ENCODE measurements around the gene PRICKLE1. TPM values are rescaled to one million over a fixed set of nuclear protein-coding genes. Genes with fewer than 3 reads are reported as not detected.

The PRICKLE1 gene
- total RNA-seq (2014; rRNA removed; shearing (Covaris generic); ENCODE audit: low replicate concordance): 4.7 and 8.6 TPM in 2 replicates

- H3K4me3 ChIP-seq: peak within 1 kb of the TSS; percentile 73
- peaks cover 4% of the 10 kb centered on the region; the same call in 1 of the 2 replicates for H3K27me3 ChIP-seq
- no peaks in the 10 kb centered on the region for H3K9me3 ChIP-seq
- H3K36me3 ChIP-seq: no peaks in the 10 kb centered on the region
- DNase-seq: peak; percentile 61
Observed at GRCh38 chr12:42589465-42590329, at the start of gene PRICKLE1. TSS of gene PRICKLE1 (minus strand) at chr12:42589746. CDS start at chr12:42472516, 117,230 bp downstream.

- Histone ChIP-seq H3K36me3 (no peaks in the 10 kb centered on the region), H3K9me3 (no peaks in the 10 kb centered on the region), H3K4me3 (no peak overlapping the region), H3K27me3 (no peaks in the 10 kb centered on the region)
- DNase-seq: no peak
Observed at GRCh38 chr12:42638697-42639096, 49.2 kb upstream of the PRICKLE1 start.

GRCh38 chr12:42638011-42638410, 48.5 kb upstream of the PRICKLE1 start:
- Histone ChIP-seq H3K4me3 (no peak overlapping the region), H3K9me3 (no peaks in the 10 kb centered on the region), H3K27me3 (no peaks in the 10 kb centered on the region), H3K36me3 (no peaks in the 10 kb centered on the region)
- DNase-seq: no peak

GRCh38 chr12:42636993-42637392, 47.4 kb upstream of the PRICKLE1 start:
- no peak for DNase-seq
- no peaks in the 10 kb centered on the region for H3K27me3 ChIP-seq
- no peak overlapping the region for H3K4me3 ChIP-seq
- no peaks in the 10 kb centered on the region for H3K36me3 ChIP-seq
- no peaks in the 10 kb centered on the region for H3K9me3 ChIP-seq

- Histone ChIP-seq H3K4me3 (no peak overlapping the region), H3K9me3 (no peaks in the 10 kb centered on the region), H3K27me3 (no peaks in the 10 kb centered on the region)
Observed at GRCh38 chr12:42633594-42633993, 44.0 kb upstream of the PRICKLE1 start.

GRCh38 chr12:42631513-42631912, 42.0 kb upstream of the PRICKLE1 start:
- H3K9me3 ChIP-seq: no peaks in the 10 kb centered on the region
- no peak overlapping the region for H3K4me3 ChIP-seq
- no peaks in the 10 kb centered on the region for H3K36me3 ChIP-seq
- no peaks in the 10 kb centered on the region for H3K27me3 ChIP-seq
- DNase-seq: no peak

More at GRCh38 chr12:42633594-42633993, 44.0 kb upstream of the PRICKLE1 start:
- H3K36me3 ChIP-seq: no peaks in the 10 kb centered on the region
- DNase-seq: no peak

- no peak overlapping the region for H3K4me3 ChIP-seq
- no peaks in the 10 kb centered on the region for H3K9me3 ChIP-seq
- H3K36me3 ChIP-seq: no peaks in the 10 kb centered on the region
- no peaks in the 10 kb centered on the region for H3K27me3 ChIP-seq
- DNase-seq: no peak
Observed at GRCh38 chr12:42630314-42630713, 40.8 kb upstream of the PRICKLE1 start.

GRCh38 chr12:42627151-42627550, 37.6 kb upstream of the PRICKLE1 start:
- no peak for DNase-seq
- Histone ChIP-seq H3K27me3 (no peaks in the 10 kb centered on the region), H3K9me3 (no peaks in the 10 kb centered on the region), H3K4me3 (no peak overlapping the region), H3K36me3 (no peaks in the 10 kb centered on the region)

GRCh38 chr12:42625611-42626010, 36.1 kb upstream of the PRICKLE1 start:
- no peak for DNase-seq
- H3K27me3 ChIP-seq: no peaks in the 10 kb centered on the region
- no peaks in the 10 kb centered on the region for H3K36me3 ChIP-seq
- H3K9me3 ChIP-seq: no peaks in the 10 kb centered on the region
- H3K4me3 ChIP-seq: no peak overlapping the region

GRCh38 chr12:42617622-42618021, 28.1 kb upstream of the PRICKLE1 start:
- no peaks in the 10 kb centered on the region for H3K36me3 ChIP-seq
- H3K4me3 ChIP-seq: no peak overlapping the region
- no peaks in the 10 kb centered on the region for H3K27me3 ChIP-seq
- no peak for DNase-seq
- H3K9me3 ChIP-seq: peaks cover 4% of the 10 kb centered on the region

GRCh38 chr12:42615006-42615405, 25.5 kb upstream of the PRICKLE1 start:
- Histone ChIP-seq H3K4me3 (no peak overlapping the region), H3K27me3 (no peaks in the 10 kb centered on the region), H3K9me3 (peaks cover 4% of the 10 kb centered on the region), H3K36me3 (no peaks in the 10 kb centered on the region)
- no peak for DNase-seq

GRCh38 chr12:42612231-42612613, 22.7 kb upstream of the PRICKLE1 start:
- DNase-seq: no peak
- Histone ChIP-seq H3K36me3 (no peaks in the 10 kb centered on the region), H3K4me3 (no peak overlapping the region), H3K9me3 (peaks cover 4% of the 10 kb centered on the region), H3K27me3 (no peaks in the 10 kb centered on the region)

- H3K27me3 ChIP-seq: no peaks in the 10 kb centered on the region
- no peak for DNase-seq
Observed at GRCh38 chr12:42611571-42612230, 22.2 kb upstream of the PRICKLE1 start.

GRCh38 chr12:42609605-42610004, 20.1 kb upstream of the PRICKLE1 start:
- Histone ChIP-seq H3K4me3 (no peak overlapping the region), H3K9me3 (no peaks in the 10 kb centered on the region), H3K36me3 (no peaks in the 10 kb centered on the region), H3K27me3 (no peaks in the 10 kb centered on the region)
- peak; percentile 47 for DNase-seq

More at GRCh38 chr12:42611571-42612230, 22.2 kb upstream of the PRICKLE1 start:
- Histone ChIP-seq H3K9me3 (peaks cover 4% of the 10 kb centered on the region), H3K4me3 (no peak overlapping the region), H3K36me3 (no peaks in the 10 kb centered on the region)

GRCh38 chr12:42608196-42608825, 18.8 kb upstream of the PRICKLE1 start:
- H3K4me3 ChIP-seq: no peak overlapping the region
- H3K27me3 ChIP-seq: no peaks in the 10 kb centered on the region
- no peaks in the 10 kb centered on the region for H3K36me3 ChIP-seq
- H3K9me3 ChIP-seq: no peaks in the 10 kb centered on the region
- no peak for DNase-seq

- no peaks in the 10 kb centered on the region for H3K36me3 ChIP-seq
- no peak for DNase-seq
- H3K4me3 ChIP-seq: no peak overlapping the region
- H3K9me3 ChIP-seq: no peaks in the 10 kb centered on the region
- no peaks in the 10 kb centered on the region for H3K27me3 ChIP-seq
Observed at GRCh38 chr12:42607584-42608058, 18.1 kb upstream of the PRICKLE1 start.

GRCh38 chr12:42606471-42606870, 16.9 kb upstream of the PRICKLE1 start:
- DNase-seq: no peak
- Histone ChIP-seq H3K36me3 (no peaks in the 10 kb centered on the region), H3K9me3 (no peaks in the 10 kb centered on the region), H3K27me3 (no peaks in the 10 kb centered on the region), H3K4me3 (no peak overlapping the region)

Measured in MG63 (cell line).